Endometrial microvascular endothelial cells (primary cell): ENCODE measurements around the gene HOATZ. TPM values are rescaled to one million over a fixed set of nuclear protein-coding genes. Genes with fewer than 3 reads are reported as not detected.

Experiments used
- in situ Hi-C: cut with HindIII; loops from 2 replicates; pipeline ENCODE4 v1.10.0; 2017; ENCODE audit warnings: low sequenced_read_pairs, low pct_unique_long_range_greater_than_20kb; ENCODE audit errors: inconsistent ontology term
- total RNA-seq: library from RNA; depleted of rRNA; stranded (reverse); fragments of >200 nt; gene quantifications from one replicate; pipeline ENCODE4 v1.2.3, GENCODE V29; 2015; ENCODE audit errors: inconsistent ontology term

HOATZ gene
- total RNA-seq, 1 donor from 2014 or later: not detected

DNA sequence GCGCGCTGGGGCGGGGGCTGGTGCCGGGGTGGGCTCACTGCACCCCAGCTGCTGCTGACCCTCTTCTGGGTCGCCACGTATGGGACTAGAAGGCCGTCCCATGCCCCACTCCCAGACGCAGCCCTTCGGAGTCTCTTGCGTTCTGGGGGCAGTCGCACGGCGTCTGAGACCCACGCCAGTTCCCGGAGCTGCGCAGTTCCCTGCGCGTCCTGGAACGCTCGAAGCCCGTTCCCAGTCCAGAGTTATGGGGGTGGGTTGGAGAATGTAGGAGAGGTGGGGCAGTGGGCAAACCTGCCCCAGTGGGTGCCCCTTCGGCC lies 26.3 kb downstream of the HOATZ start:
- in situ Hi-C loops: no loop called here

- in situ Hi-C loops: no loop called here
These were observed 26.9 kb downstream of the HOATZ start for GRCh38 chr11:111541254-111542061.

DNA sequence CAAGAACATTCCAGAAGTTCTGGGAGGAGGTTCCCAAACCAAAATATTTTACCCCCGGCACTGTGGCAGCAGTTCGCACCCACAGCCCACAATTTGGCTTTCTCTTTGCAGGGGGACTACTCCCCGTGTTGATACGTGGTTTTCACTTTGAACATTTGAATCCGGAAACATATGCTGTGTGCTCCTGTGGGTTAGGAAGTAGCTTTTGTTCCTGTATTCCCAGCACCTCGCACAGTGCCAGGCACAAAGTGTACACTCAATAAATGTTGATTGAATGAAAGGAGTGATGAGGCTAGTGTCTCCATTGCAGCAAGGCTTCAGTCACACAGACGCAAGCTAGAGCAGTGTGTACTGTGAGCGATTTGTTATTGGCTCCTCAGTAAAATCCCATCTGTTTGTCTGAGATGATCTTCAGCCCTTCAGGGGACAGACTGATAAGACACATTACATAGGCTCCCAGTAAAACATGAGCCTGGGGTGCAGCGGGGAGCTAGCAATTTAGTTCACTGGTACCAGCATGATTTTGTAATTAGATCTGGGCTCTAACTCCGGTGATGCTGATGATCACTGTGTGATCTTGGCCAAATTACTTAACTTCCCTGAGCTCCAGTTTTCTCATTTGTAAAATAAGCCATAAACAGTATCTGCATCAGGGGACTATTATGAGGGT lies 28.2 kb downstream of the HOATZ start:
- in situ Hi-C loops: no loop called here

- in situ Hi-C loops: no loop called here
These were observed 33.9 kb downstream of the HOATZ start for GRCh38 chr11:111548525-111548924.

GRCh38 chr11:111549196-111549868 lies 34.8 kb downstream of the HOATZ start:
- in situ Hi-C loops: no loop called here

DNA sequence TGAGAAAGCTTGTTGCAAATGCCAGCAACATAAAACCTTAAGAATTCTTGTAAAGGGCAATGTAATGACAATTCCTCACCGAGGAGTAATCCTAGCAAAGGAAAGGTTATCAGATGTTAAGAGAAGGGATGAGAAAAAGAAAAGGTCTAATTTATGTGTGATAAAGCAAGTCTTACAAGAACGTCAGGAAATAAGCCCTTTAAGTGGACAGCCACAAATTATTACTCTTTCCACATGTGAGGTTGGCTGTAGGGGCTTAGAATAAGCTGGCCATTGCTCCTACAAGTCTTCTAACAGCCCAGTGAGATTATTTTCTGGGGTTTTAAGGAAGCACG lies 35.3 kb downstream of the HOATZ start:
- in situ Hi-C loops: no loop called here

DNA sequence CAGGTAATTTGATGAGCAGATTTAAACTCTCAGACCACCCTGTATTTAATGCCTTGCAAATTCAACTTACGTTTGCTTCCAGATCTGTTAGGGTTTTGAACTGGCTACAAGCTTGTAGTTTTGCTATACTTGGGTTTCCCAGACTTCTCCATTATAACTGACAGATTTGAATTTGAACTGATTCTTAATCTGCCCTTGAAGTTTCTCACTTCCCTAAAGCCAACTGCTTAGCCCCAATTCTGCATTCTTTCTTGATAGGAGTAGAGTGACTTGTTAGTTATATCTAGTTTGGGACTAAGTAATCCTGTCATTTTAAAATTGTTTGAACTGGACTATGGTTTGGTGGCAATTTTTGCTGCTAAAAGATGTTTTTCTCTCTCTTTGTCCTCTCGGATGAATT lies 35.7 kb downstream of the HOATZ start:
- in situ Hi-C loops: no loop called here

GRCh38 chr11:111554532-111554931 lies 40.0 kb downstream of the HOATZ start:
- in situ Hi-C loops: no loop called here

DNA sequence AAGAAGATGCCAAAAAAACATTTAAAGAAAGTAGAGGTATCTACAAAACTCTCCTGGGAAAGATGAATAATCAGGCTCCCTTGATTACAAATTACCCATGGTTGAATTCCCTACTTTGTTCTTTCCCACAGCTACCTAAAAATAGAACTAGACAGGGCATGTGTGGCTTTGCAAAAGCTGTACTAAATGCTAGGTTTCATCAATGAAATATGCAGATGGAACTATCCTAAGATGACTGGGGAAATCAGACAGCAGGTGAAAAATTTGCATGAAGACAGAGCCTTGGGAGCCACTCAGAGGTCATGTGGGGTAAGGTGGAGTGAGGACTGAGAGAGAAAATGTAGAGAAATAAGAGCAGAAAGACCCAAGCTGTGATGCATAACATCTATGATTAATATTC lies 40.7 kb downstream of the HOATZ start:
- in situ Hi-C loops: no loop called here

GRCh38 chr11:111557425-111558111 lies 43.0 kb downstream of the HOATZ start:
- in situ Hi-C loops: no loop called here

GRCh38 chr11:111559800-111560464 lies 45.4 kb downstream of the HOATZ start:
- in situ Hi-C loops: no loop called here

DNA sequence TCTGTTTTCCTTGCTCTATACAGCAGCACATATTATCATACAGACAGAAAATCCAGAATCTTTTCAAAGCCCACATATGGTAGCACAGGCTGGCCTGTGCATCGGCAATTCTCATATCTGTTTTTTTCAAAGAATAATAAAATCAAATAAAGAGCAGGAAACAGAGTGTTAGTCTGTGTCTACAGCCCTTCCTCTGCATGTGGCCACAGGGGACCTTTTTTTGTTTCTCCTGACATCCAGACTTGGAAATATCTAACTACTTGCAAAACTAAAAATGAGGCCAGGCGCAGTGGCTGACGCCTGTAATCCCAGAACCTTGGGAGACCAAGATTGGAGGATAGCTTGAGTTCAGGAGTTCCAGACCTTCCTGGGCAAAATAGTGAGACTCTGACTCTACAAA lies 46.2 kb downstream of the HOATZ start:
- in situ Hi-C loops: no loop called here

DNA sequence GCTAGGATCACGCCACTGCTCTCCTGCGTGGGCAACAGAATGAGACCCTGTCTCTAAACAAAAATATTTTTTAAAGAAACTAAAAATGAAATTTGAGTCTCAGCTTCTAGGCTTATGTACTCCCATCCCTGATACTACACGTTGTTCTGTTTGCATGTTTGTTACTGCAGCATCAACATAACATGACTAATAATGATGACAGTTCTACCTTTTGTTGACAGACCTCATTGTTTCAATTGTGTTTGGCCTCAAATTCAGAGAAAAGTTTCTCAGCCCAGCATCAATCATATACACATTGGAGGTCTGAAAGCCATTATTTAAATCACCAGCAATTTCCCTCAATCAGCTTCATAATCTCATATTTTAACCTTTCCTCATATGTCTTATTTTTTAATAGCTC lies 46.7 kb downstream of the HOATZ start:
- in situ Hi-C loops: no loop called here

DNA sequence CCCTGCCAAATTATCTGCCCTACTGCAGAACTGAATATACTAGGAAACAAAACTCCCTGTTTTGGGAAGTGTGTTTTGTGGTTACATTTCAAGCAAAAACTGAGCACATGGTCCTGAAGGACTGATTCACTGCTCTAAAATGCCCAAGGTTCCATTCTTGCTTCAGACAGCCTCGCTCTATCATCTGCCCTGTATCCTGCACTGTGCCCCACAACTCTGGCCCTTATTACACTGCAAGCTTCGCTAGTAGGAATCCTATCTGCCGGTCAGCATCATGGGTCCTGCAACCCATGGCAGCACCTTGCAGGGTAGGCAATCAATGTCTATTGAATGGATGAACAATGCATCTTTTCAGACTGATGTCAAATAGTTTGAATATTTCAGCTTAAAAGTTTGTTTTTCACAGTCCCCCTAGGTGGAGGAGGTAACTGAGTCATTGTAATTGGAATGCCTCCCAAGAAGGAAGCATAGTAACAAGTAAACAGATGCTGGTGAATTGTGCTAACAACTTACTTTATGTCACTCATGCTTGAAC lies 47.3 kb downstream of the HOATZ start:
- in situ Hi-C loops: no loop called here

DNA sequence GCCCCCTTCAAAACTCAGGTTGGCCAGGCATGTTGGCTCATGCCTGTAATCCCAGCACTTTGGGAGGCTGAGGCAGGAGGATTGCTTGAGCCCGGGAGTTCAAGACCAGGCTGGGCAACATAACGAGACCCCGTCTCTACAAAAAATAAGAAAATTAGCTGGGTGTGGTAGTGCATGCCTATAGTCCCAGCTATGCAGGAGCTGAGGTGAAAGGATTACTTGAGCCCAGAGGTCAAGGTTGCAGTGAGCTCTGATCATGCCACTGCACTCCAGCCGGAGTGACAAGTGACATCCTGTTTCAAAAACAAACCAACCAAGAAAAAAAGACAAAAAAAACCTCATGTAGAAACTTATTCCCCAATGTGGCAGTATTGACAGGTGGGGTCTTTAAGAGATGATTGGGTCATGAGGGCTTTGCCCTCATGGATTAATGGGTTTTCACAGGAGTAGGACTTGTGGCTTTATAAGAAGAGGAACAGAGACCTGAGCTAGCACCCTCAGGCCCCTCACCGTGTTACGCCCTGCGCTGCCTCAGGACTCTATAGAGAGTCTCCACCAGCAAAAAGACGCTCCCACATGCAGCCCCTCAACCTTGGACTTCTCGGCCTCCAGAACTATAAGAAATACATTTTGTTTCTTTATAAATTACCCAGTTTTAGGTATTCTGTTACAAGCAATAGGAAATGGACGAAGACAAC lies 48.3 kb downstream of the HOATZ start:
- in situ Hi-C loops: no loop called here

- in situ Hi-C loops: no loop called here
These were observed 50.6 kb downstream of the HOATZ start for GRCh38 chr11:111565114-111565720.

DNA sequence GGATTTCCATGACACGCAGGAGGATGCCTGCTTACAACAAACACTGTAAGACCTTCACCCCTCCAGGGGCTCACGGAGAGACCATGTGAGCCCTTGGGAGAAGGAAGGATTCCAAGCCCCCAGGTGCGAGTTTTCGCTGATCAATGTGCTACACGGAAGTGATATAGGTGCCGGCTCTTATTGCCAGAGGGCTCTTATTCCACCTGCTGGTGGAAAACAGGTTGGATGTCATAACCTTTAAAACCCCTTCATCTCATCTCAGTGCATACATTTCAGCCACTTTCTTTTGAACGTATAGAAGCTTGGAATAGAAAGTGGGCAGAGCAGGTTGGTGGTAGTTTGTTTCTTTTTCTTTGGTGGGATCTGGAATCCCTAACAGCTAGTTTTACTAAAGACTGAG lies 51.7 kb downstream of the HOATZ start:
- in situ Hi-C loops: no loop called here

DNA sequence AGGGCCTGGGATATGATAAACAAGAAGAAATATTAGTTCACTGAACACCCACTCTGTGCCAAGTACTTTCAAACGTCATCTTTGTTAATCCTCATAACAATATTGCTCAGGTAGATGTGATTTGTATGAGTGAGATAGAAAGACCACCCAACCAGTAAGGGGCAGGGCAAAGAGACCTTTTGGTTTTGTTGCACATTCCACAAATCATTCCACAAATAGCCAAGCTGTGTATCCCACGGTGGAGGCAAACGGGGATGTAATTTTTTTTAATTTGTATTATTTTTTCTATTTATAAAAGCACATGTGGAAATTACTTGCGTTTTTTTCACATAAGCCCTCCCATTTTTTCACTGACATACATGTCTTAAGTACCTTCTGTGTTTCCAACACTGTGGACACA lies 54.9 kb downstream of the HOATZ start:
- in situ Hi-C loops: no loop called here
